Epithelial cell of esophagus (primary cell): ENCODE data around the gene PTPRM.

Source experiments
- DNase-seq: peaks from one replicate; pipeline ENCODE4 v3.0.0; 2010; ENCODE audit warnings: low read depth
- H3K4me3 ChIP-seq: 2 replicates; pipeline ENCODE4 v1.5.1; 2011; ENCODE audit warnings: mild to moderate bottlenecking, low read length, control low read depth
- TF ChIP-seq, protein P1 (sequence below): IDR thresholded peaks from 2 replicates; pipeline ENCODE4 v1.5.1; 2011; ENCODE audit warnings: low read depth, mild to moderate bottlenecking, low read length, control low read depth, inconsistent platforms; ENCODE audit not compliant: insufficient read depth; ENCODE audit errors: missing control alignments

Gene PTPRM

DNA sequence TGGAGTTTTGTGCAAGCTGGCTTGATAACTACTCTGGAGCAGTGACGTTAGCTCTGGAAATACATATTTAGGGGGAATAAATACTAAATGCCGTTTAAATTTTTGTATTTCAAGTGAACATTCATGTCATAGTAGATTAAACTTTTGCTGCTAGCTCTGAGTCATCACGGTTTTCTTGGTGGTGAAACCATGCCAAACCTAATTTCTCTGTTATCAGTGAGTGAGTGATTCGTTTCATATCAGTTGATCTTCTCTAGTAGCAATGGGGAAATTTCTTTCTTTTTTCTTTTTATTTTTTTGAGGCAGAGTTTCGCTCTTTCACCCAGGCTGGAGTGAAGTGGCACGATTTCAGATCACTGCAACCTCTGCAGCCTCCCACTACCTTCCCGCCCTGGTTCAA lies 211.1 kb downstream of the PTPRM start:
- DNase-seq, result no peak
- TF ChIP-seq, protein P1, sequence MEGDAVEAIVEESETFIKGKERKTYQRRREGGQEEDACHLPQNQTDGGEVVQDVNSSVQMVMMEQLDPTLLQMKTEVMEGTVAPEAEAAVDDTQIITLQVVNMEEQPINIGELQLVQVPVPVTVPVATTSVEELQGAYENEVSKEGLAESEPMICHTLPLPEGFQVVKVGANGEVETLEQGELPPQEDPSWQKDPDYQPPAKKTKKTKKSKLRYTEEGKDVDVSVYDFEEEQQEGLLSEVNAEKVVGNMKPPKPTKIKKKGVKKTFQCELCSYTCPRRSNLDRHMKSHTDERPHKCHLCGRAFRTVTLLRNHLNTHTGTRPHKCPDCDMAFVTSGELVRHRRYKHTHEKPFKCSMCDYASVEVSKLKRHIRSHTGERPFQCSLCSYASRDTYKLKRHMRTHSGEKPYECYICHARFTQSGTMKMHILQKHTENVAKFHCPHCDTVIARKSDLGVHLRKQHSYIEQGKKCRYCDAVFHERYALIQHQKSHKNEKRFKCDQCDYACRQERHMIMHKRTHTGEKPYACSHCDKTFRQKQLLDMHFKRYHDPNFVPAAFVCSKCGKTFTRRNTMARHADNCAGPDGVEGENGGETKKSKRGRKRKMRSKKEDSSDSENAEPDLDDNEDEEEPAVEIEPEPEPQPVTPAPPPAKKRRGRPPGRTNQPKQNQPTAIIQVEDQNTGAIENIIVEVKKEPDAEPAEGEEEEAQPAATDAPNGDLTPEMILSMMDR, result no peak
- H3K4me3 ChIP-seq, result no peak overlapping the region

DNA sequence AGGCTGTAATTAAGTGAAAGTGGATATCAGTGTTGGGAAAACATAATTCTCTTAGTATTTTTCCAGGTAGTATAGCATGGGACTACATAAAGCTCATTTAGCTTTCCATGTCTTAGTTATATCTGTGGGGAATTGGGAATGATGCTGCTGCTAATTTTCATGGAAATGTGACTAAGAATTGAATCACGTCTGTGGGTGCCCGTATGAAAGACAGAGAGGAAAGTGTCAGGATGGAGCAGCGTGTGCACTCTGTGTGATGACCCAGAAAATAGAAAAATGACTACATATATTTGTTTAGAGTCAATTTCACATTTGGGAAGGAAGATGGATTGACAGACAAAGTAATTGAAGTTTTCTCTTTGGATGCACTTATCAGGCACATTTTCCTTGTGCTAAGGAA lies 212.1 kb downstream of the PTPRM start:
- no peak for DNase-seq
- TF ChIP-seq, protein P1, result no peak
- H3K4me3 ChIP-seq, result no peak overlapping the region

DNA sequence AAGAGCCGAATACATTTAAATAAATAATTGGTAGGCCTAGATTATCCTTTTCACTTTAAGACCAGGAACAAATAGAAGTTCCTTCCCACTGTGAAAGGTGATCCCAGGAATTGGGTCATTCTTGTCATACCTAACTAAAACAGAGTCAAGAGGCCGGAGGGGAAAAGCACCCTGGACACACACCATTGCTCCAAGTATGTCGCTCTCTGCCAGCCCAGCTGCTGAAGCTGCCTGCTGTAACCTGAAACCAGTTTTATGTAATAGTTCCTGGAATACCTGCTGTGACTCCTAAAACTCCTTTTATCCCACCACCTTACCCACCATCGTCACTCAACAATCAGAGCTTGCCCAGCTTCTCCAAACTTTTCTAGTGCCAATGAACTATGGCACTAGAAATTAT lies 217.1 kb downstream of the PTPRM start:
- no peak for DNase-seq
- no peak overlapping the region for H3K4me3 ChIP-seq
- TF ChIP-seq, protein P1, result no peak

DNA sequence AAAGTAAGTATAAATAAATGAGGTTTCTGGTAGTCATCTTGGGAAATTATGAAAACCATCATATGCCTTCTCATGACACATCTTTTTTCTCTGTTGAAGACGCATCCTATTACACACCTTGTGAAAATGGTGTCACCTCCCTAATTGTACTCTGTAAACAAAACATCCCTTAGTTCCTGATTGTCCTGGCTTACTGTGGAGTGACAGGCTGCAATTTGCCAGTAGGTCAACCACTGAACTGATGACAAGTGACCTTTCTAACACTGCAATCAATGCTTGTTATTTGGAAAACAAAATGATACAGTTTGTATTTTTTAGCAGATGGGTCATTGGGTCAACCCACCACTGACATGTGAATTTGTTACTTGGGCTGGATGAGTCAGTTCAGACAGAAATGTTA lies 219.5 kb downstream of the PTPRM start:
- DNase-seq, result peak; percentile 7
- no peak overlapping the region for H3K4me3 ChIP-seq
- TF ChIP-seq, protein P1, result no peak

DNA sequence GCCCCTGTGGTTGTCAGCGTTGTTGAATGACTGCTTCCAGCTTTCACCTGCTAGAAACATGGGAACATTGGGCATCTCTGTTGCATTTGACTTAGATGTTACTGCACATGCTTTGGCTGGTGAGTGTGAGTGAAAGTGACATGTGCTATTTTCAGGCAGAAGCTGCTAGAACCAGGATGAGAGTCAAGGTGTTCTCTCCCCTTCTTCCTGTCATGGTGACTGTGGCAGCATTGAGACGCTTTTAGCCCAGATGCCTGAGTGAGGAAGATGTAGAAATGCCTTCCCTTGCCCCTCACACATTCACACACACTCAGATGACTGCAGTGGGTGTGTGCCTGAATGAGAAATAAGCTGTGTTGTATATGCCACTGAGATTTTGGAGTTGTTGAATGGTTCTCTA lies 220.2 kb downstream of the PTPRM start:
- no peak for DNase-seq
- TF ChIP-seq, protein P1, result no peak
- H3K4me3 ChIP-seq, result no peak overlapping the region

DNA sequence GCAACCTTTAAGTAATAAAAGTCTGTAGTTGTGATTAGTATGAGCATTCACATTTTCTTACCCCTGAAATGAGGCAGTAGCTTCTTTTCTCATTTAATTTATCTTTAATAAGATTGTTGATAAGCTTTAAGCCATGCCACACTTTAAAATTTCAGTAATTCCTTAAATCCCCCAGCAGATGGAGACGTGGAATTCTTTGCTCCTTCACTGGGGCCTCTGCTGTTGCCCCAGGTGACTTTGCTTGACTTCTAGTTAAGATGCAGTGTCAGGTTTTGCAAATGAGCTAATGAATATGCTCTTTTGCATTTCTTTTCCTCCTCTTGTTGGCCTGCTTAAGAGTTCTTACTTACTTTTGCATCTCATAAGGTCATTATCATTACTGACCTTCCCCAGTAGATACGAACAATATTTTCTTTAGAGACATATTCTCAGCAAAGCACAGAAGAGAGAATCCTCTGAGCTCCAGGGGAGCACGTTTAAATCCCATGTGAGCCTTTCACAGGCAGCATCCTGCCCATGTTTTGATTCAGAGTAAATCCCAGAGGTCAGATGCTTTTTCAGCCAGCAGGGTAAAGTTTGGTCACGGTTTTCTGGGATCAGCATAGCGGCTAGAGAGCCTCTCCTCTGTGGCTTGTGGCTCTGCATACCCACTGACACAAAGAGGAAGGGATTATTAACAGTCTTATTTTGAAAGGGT lies 222.9 kb downstream of the PTPRM start:
- TF ChIP-seq, protein P1, result peak; percentile 74
- peak; percentile 71 for DNase-seq
- H3K4me3 ChIP-seq, result no peak overlapping the region

DNA sequence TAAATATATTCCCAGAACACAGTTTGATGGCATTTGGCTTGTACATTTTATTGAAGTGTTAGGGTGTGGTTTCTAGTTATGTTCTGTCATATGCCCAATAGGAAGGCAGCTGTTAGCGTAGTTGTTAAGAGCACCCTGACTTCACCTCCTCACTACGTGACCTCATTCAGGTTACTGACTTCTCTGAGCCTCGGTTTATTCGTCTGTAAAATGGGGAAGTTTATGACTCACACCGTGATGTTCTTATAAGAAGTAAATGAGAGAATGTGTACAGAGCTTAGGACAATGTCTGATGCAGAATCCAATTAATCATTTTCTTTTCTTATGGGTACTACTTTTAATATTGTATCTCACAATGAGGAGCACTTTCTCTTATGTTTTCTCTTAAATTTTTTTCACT lies 226.0 kb downstream of the PTPRM start:
- no peak for DNase-seq
- TF ChIP-seq, protein P1, result no peak
- no peak overlapping the region for H3K4me3 ChIP-seq
